GM18507 (cell line): ENCODE measurements around the gene SERPINA5.
"Not testable (repeated sequence)": the region's sequence is repeated elsewhere in the genome, so short reads cannot be mapped to it uniquely, and the experiment has no call there.

ENCODE experiments used
- DNase-seq: peaks from one replicate; pipeline ENCODE4 v3.0.0; 2011; ENCODE audit warnings: low read depth; ENCODE audit not compliant: insufficient read length; ENCODE audit errors: extremely low spot score
- FAIRE-seq: peaks from 2 replicates; lab custom pipeline; 2011; peaks lifted over from hg19 to GRCh38; lab: Jason Lieb, UNC

Gene SERPINA5

DNA sequence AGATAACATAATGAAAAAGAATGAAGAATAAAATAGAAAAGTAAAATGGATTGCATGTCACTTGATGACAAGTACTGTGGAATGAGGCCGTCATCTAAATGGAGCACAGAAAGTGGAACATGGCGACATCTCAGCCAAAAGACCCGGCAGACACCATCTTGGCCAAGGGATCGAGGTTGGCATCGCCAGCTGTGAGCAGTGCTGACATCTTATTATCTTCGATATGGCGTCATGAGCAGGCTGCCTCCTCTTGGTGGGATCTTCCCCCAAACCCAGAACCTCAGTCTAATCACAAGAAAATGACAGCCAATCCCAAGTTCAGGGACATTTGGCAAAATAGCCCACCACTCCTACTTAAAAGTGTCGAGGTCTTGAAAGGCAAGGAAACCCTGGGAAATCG is 15.1 kb downstream of the SERPINA5 start:
- FAIRE-seq (no peak), DNase-seq (no peak)

DNA sequence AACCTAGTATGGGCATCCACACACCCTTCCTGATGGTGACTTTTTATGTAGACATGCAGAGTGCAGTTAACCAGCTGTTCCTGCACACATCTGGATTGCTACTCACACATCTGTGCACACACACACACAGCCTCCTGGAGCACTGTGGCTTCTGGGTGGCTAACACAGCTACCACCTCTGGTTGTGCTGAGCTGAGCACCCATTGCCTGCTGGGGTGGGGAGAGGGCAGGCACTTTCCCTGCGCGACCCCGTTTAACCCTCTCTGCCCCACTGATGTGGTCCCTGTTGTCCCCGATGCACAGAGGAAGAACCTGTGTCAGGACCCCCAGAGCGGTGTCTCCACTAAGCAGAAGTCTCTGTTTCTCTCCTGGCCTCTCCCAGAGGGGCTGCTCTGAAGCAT is 16.6 kb downstream of the SERPINA5 start:
- no peak for FAIRE-seq
- no peak for DNase-seq

DNA sequence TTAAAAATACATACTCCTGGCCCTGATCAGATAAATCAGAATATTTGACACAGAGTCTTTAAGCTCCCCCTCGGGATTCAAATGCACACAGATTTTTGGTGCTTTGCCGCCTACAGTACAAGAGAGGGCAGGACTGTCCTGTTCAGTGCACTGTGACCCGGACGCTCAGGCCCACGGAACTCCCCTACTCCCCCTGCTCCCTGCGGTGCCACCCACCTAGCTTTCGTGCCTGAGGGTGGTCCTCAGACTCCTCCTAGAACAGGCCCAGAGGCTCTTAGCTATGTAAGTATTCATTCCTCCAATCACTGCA is 17.2 kb downstream of the SERPINA5 start:
- DNase-seq (no peak), FAIRE-seq (no peak)

DNA sequence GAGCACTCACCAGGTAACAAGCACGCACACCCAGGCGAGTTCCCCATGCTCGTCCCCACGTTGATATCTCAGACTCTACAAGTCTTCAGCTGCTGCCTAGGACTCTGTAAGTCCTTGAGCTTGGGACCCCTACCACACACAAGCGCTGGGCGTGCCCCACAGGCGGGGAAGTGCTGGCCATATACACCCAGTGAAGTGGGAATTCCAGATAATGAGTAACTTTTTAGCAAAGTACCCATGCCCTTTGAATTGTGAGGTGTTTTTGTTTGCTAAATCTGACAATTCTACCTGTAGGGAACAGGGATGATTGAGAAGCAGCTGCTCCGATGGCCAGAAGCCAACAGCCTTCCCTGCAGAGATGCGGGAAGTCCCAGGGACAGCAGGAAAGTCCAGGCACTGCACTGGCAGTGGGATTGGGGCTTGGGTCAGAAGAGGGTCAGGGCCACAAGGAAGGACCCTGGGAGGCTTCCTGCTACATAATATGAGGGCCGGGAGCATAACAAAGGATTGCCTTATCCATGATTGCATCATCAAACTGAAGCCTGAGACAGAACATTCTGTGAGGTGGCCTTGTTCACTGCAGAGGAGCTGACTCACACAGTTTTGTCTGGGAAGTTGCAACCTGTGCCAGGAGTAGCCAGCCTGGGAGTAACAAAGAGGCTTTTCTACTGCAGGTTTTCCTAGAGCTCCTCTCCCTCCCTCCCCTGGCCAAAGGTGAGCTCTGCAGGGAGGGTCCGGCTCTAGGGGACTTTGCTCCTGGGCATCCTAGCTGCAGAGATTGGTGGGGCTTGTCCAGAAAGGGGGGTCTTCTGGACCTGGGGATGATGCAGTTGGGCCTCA is 17.8 kb downstream of the SERPINA5 start:
- no peak for DNase-seq
- FAIRE-seq: no peak

DNA sequence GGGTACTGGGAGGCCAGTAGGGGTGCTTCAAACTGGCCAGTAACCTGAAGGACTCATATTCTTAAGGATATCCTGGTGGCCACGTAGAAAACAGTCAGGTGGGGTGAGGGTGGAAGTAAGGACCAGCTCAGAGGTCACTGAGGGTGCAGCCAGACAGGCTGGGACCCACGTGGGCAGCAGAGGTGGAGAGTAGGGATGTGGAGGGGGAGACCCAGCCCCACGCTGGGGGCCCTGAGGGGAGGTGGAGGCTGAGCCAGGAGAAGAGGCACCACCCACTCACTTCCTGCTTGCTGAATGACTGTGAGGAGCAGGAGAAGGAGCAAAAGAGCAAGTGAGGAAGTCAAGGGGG is 18.4 kb downstream of the SERPINA5 start:
- no peak for DNase-seq
- FAIRE-seq: no peak

DNA sequence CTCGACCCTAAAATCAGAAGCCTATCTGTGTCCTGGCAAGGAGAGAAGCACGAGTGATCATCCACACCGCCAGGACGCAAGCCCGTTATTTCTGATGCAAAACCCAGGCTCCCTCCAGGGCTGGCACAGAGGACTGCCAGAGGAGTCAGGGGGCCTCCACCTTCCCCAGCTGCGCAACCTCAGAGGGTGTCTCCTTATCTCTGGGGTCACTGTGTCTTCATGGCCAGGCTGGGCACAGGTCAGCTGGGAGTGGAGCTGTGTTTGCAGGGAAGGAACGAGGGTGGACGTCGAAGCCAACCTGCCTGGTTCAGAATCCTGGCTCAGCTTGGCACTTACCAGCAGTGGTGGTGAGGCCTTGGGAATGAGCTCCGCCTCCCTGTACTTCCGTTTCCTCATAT is 18.9 kb downstream of the SERPINA5 start:
- DNase-seq (no peak), FAIRE-seq (no peak)

DNA sequence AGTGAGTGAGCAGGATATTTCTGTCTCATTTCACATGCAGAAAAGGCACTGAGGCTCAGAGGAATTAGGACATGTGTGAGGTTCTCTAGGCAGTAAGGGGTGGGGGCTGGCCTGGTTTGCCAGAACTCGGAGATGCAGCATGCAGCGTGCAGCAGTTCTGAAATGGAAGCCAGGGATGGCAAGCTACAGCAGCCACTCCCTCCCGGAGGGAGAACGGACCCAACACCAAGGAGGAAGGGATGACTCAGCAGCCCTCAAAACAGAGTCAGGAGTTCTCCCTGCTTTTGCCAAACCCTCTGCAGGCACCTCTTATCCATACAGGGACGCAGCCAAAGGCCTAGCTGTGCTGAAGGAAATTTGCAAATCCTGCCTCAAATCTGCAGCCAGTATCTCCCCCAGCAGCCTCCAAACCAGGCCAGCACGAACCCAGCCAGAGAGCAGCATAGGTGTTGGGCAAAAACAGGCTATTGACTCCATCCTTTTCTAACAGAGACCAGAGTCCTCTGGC is 20.7 kb downstream of the SERPINA5 start:
- FAIRE-seq (no peak), DNase-seq (no peak)

DNA sequence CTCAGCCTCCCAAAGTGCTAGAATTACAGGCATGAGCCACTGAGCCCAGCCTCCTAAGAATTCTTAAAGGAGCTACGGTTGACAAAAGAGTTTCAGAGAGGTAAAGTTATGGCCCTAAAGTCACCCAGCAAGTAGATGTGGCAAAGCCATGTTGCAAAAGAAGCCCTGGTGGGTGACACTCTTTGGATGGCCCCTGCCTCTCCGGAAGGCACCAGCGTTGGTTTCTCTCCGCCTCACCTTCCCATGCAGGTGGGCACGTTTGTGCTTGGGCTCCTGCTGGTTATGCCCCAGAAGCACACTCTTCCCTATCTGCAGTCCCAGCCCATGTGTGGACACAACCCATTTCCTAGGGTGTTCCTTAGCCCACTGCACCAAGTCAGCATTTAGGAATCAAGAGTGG is 21.5 kb downstream of the SERPINA5 start:
- DNase-seq: no peak
- FAIRE-seq: no peak

DNA sequence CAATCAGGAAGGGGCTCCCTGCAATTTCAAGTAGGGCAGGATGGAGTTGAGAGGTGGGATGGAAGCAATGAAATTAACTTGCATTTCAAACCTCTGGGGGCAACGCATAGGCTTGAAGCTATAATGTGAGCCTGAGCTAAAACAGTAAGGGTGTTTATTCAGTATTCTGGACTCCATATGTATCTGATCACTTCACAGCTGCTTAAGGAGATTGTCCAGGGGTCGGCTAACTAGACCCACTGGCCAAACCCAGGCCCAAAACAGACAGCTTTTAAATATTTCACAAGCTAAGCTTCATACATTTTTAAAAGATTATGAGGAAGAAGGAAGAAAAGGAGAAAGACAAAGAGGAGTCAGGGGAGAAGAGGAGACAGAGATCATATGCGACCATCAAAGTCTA is 24.1 kb downstream of the SERPINA5 start:
- DNase-seq (no peak), FAIRE-seq (no peak)

DNA sequence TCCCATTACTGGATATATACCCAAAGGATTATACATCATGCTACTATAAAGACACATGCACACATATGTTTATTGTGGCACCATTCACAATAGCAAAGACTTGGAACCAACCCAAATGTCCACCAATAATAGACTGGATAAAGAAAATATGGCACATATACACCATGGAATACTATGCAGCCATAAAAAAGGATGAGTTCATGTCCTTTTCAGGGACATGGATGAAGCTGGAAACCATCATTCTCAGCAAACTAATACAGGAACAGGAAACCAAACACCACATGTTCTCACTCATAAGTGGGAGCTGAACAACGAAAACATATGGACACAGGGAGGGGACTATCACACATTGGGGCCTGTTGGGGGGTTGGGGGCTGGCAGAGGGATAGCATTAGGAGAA is 27.7 kb downstream of the SERPINA5 start:
- FAIRE-seq: not testable (repeated sequence)

DNA sequence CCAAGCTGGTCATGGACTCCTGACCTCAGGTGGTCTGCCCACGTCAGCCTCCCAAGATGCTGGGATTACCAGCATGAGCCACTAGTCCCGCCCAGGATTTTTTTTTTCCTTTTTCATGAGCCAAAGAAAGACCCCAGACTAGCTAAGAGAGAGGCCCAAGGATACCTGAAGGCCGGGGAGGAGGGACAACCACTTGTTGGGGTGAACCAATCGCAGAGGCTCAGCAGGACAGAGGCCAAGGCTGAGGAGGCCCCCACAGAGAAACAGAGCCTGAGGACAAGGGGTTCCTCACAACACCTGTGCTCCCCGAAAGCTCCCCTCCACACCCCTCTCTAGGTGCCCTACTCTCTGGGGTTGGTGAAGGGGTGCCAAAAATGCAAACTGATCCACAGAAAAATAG is 30.0 kb downstream of the SERPINA5 start:
- DNase-seq (no peak), FAIRE-seq (no peak)

More for the DNA sequence above, 27.7 kb downstream of the SERPINA5 start:
- not testable (repeated sequence) for DNase-seq

DNA sequence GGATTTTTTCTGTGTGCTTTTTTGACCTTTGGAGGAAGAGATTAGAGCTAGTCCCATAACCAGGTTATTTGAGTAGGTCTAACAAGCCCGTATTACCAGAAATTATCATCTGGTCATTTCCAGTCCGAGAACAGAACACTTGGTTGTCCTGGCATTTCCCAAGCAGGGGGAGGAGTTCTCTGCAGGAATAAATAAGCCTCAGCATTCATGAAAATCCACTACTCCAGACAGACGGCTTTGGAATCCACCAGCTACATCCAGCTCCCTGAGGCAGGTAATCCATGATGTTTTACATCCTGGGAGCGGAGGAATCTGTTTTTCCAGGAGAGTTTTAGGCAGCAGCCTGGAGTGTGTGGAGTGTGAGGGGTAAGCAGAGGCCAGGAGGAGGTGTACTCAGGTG is 30.9 kb downstream of the SERPINA5 start, which contains the start of gene SERPINA3:
Gene SERPINA3, plus strand, starts transcription at position 218 of the 400 bp plus-strand sequence. CDS start 2,051 bp downstream, outside the sequence.
- FAIRE-seq (no peak), DNase-seq (no peak)

DNA sequence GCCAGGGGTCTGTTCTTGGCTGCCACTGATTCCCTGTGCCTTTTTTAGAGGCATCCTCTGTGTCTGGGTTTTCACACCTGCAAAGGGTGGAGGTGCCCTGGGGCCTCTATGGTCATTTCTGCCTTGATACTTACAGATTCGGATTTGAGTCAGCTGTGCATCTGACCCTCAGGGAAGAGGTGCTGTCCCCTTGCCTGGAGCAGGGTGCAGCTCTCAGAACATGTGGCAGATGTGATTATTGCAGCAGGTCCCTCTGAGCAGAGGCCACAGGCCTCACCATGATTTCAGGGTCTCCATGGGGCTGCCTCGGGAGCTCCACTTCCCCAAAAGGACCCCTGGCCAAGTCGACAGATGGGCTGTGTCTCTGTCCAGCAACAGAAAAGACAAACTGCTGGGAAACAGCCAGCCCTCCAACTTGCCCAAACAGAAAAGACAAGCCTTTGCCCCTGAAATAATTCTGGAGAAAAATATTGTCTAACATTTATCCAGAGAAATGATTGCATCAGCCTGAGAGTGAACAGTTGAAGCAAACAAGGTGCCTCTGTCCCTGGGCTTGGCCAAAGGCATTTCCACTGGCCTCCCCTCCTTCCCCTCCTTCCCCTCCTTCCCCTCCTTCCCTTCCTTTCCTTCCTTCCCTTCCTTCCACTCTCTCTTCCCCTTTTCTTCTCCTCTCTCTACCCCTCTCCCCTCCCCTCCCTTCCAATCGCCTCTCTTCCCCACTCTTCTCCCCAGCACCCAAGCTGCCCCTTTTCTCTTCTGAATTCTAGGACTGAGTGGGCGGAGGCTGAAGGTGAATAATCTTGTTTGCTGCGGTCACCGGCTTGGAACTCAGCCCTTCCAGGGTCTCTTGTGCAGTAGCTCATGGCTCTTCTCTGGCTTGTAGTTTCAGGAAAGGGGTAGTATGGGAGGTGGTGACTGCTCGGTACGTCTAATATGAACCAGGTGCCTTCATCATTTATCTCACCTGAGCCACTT is 31.6 kb downstream of the SERPINA5 start:
- no peak for DNase-seq
- no peak for FAIRE-seq

DNA sequence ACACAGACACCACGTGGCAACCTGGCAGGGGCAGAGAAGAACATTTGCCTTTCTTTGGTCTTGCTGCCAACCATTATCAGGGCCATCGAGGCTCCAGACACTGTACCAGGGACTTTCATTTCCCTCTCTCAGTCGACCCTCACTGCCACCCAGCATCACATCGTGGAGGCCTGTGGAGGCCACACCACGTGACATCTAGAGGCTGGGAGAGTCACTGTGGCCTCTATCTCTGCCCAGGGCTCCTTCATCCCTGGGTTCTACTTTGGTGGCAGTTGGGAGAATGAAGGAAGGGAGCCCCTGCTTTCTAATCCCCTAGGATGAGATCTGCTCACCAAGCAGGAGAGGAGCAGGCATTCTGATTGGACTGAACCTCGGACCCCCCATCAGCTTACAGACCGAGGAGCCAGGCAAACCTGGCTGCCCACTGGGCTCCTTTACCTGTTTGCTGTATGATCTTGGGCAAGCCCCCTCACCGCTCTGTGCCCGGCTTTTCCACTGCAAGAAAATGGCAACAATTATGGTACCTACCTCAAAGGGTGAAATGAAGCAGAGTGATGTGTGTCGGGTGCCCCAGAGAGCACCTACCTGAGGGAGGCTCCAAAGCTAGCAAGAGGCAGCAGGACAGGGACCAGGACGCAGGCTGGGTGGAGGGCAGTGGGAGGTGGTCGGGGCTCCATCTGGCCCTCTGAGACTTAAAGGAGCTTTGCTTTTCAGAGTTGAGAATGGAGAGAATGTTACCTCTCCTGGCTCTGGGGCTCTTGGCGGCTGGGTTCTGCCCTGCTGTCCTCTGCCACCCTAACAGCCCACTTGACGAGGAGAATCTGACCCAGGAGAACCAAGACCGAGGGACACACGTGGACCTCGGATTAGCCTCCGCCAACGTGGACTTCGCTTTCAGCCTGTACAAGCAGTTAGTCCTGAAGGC is 32.8 kb downstream of the SERPINA5 start:
- DNase-seq (no peak), FAIRE-seq (no peak)

DNA sequence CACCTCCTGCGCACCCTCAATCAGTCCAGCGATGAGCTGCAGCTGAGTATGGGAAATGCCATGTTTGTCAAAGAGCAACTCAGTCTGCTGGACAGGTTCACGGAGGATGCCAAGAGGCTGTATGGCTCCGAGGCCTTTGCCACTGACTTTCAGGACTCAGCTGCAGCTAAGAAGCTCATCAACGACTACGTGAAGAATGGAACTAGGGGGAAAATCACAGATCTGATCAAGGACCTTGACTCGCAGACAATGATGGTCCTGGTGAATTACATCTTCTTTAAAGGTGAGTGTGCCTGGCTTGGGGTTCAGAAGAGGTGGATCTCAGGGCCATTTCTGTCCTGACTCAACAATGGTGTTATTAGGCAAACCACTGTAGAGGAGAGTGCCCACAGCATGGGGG is 33.6 kb downstream of the SERPINA5 start:
- FAIRE-seq: no peak

DNA sequence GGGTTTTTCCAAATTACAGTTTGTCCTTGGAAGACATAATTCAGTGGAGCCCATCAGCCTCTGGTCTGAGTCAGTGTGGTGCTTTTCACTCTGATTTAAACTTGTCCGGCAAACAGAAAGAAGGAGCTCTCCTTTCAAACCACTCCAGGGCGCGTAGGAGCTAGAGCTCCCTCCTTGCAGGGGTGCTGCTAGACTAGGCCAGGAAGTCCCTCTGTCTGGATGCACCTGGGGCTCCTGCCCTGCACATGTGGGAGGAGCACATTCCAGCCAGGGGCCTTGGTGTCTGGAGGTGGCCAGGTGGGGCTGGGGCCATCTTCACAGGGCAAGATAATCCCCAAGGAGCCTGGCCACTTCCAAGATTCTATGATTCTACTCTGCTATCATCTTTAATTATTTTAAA is 34.0 kb downstream of the SERPINA5 start:
- DNase-seq: no peak
- no peak for FAIRE-seq

More for the DNA sequence above, 33.6 kb downstream of the SERPINA5 start:
- no peak for DNase-seq

DNA sequence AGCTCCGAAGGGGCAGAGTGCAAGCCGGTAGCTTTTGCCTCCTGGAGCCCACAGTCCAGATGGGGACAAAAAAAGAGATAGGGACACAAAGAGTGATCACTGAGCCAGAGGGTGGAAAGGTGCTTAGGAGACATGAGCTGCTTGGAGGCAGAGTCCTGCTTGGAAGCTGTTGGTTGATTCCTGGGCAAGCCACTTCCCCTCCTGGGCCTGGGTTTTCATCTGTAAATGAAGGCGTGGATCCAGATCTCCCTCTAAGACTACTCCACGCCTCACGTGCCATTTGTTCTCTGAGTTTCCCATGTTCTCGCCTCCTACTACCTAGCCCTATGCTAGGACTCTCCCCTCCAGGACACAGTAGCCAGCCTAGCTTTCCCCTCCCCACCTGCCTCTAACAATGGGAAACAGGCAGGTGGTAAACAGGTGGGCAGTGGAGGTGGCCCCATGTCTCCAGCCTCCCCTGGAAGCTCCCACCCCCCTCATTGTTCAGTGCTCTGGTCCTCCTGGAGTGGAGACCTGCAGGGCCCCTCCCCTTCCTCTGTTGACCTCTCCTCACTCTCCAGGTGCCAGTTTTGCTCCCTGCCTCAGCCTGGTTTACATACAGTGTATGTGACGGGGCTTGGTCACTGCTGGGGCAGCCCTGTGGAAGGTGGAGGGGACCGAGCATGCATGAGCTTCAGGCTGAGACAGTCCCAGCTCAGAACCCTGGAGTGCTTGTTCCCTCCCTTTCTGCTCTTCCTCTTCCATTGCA is 34.8 kb downstream of the SERPINA5 start:
- DNase-seq: no peak
- FAIRE-seq: no peak

DNA sequence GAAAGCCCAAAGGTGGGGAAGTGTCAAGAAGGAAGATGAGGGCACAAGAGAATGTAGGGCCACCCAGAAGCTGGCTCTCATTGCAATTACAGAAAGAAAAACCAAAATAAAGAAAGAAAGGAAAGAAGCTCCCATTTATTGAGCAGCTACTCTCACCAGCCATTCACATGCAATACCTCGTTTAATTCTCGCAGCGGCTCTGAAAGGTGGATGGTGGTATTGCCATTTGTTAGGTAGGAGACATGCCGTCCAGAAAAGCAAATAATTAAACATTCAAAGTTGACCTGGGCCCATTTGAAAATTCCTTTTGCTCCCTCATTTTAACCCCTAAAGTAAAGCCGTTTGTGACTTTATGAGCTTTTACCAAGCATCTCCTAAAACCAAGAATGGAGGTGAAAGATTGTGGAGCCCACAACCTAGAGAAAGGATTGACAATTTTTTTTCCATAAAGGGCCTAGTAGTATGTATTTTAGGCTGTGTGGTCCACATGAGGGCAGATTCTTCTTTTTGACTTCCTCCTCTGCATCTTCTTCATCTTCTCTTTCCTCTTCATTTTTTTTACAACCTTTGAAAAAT is 36.2 kb downstream of the SERPINA5 start:
- FAIRE-seq (no peak), DNase-seq (no peak)
